NCI-H774 (cell line): ENCODE data around the gene JAGN1.
"Not testable (repeated sequence)": the region's sequence is repeated elsewhere in the genome, so short reads cannot be mapped to it uniquely, and the experiment has no call there.

Experiments
- DNase-seq: peaks from one replicate; lab custom pipeline; 2025; lab: John Stamatoyannopoulos, UW

Gene JAGN1

GRCh38 chr3:9918261-9919038 is 28.0 kb downstream of the JAGN1 start:
- no peak for DNase-seq

- no peak for DNase-seq
Measured at GRCh38 chr3:9928158-9928557, 37.7 kb downstream of the JAGN1 start.

GRCh38 chr3:9930804-9931418 is 40.5 kb downstream of the JAGN1 start:
- no peak for DNase-seq

- no peak for DNase-seq
Measured at GRCh38 chr3:9932535-9932842, 42.1 kb downstream of the JAGN1 start.

GRCh38 chr3:9932843-9933560 is 42.6 kb downstream of the JAGN1 start:
- peak; percentile 36 for DNase-seq

GRCh38 chr3:9933561-9934234 is 43.3 kb downstream of the JAGN1 start, which contains the start of gene CRELD1:
Gene CRELD1, plus strand, starts transcription at chr3:9933834. Its CDS starts 605 bp downstream, at chr3:9934439.
- DNase-seq: peak; percentile 86

GRCh38 chr3:9934235-9934621 is 43.8 kb downstream of the JAGN1 start:
- DNase-seq: no peak

- DNase-seq: no peak
Measured at GRCh38 chr3:9934993-9935392, 44.6 kb downstream of the JAGN1 start.

- no peak for DNase-seq
Measured at GRCh38 chr3:9935966-9936510, 45.6 kb downstream of the JAGN1 start.

GRCh38 chr3:9937486-9938238 is 47.3 kb downstream of the JAGN1 start:
- DNase-seq: no peak

- no peak for DNase-seq
Measured at GRCh38 chr3:9938966-9939365, 48.6 kb downstream of the JAGN1 start.

GRCh38 chr3:9939906-9940305 is 49.5 kb downstream of the JAGN1 start:
- DNase-seq: not testable (repeated sequence)

GRCh38 chr3:9940746-9941145 is 50.3 kb downstream of the JAGN1 start:
- DNase-seq: no peak

- DNase-seq: no peak
Measured at GRCh38 chr3:9942164-9942563, 51.8 kb downstream of the JAGN1 start.

GRCh38 chr3:9942934-9943690 is 52.7 kb downstream of the JAGN1 start:
- DNase-seq: no peak
